Colon (tissue), 2 donors: ENCODE data around the gene SRP68.
"Not testable (repeated sequence)": the region's sequence is repeated elsewhere in the genome, so short reads cannot be mapped to it uniquely, and the experiment has no call there.

Source experiments
- FAIRE-seq: peaks from 2 replicates; lab custom pipeline; 2012; peaks lifted over from hg19 to GRCh38; lab: Jason Lieb, UNC
- donor health status: control.
- donor health status: control.

Gene SRP68

GRCh38 chr17:76076765-76077583, 4.7 kb upstream of the SRP68 start:
- FAIRE-seq: no peak

GRCh38 chr17:76076146-76076764, 3.9 kb upstream of the SRP68 start:
- no peak for FAIRE-seq

- no peak for FAIRE-seq
Measured at GRCh38 chr17:76075364-76076145, 3.2 kb upstream of the SRP68 start.

GRCh38 chr17:76074390-76075363, 2.4 kb upstream of the SRP68 start, which contains the start of gene GALR2:
TSS of gene GALR2 (plus strand) at chr17:76074781. CDS start at chr17:76074884, 103 bp downstream.
- FAIRE-seq: no peak

- FAIRE-seq: no peak
Measured at GRCh38 chr17:76071531-76072147, 678 bp downstream of the SRP68 start.

GRCh38 chr17:76065775-76066174, 6.5 kb downstream of the SRP68 start:
- no peak for FAIRE-seq

GRCh38 chr17:76063875-76064546, 8.3 kb downstream of the SRP68 start:
- FAIRE-seq: no peak

GRCh38 chr17:76058264-76058663, 14.1 kb downstream of the SRP68 start:
- FAIRE-seq: not testable (repeated sequence)

- no peak for FAIRE-seq
Measured at GRCh38 chr17:76056882-76057281, 15.4 kb downstream of the SRP68 start.

- no peak for FAIRE-seq
Measured at GRCh38 chr17:76054112-76054476, 18.2 kb downstream of the SRP68 start.

GRCh38 chr17:76053246-76054111, 18.8 kb downstream of the SRP68 start:
- FAIRE-seq: no peak

- FAIRE-seq: no peak
Measured at GRCh38 chr17:76051561-76051960, 20.8 kb downstream of the SRP68 start.

- FAIRE-seq: no peak
Measured at GRCh38 chr17:76050538-76051467, 21.5 kb downstream of the SRP68 start.

GRCh38 chr17:76049836-76050537, 22.3 kb downstream of the SRP68 start:
- no peak for FAIRE-seq

- FAIRE-seq: no peak
Measured at GRCh38 chr17:76049239-76049638, 23.1 kb downstream of the SRP68 start.

GRCh38 chr17:76048711-76049110, 23.6 kb downstream of the SRP68 start:
- FAIRE-seq: no peak

- FAIRE-seq: no peak
Measured at GRCh38 chr17:76048025-76048605, 24.2 kb downstream of the SRP68 start.
